Sigmoid colon (tissue), 4 donors: ENCODE measurements around the gene COPA.

Experiments
- CTCF ChIP-seq, 4 experiments: fragments of 450-650 bp in 3 of 4; fragments of 200-600 bp in 1 of 4; IDR thresholded peaks; one replicate each; pipeline ENCODE4 v1.5.1; 2016 to 2019; ENCODE audit warnings: antibody characterized with exemption in 4 of 4, mild to moderate bottlenecking in 3 of 4, moderate library complexity in 2 of 4
- EP300 ChIP-seq, 4 donors: sonication (generic); formaldehyde crosslinking; IDR thresholded peaks; one replicate each; pipeline ENCODE4 v1.6.1; 2017; ENCODE audit warnings: antibody characterized with exemption in 4 of 4
- POLR2AphosphoS5 ChIP-seq, 4 donors: sonication (generic); formaldehyde crosslinking; IDR thresholded peaks; one replicate each; pipeline ENCODE4 v1.6.1; 2017; ENCODE audit warnings: antibody characterized with exemption in 4 of 4

- TF ChIP-seq EP300 (IDR thresholded peaks at IDR 0.05) (no peak), CTCF (IDR thresholded peaks at IDR 0.05) (no peak), POLR2AphosphoS5 (IDR thresholded peaks at IDR 0.05) (no peak)
These were observed 31.5 kb upstream of the COPA start for GRCh38 chr1:160374306-160375110.
